ENCODE measurements around the gene CCDC106.

The CCDC106 gene

GRCh38 chr19:55686311-55687050 is 38.5 kb downstream of the CCDC106 start:
- no peak for DNase-seq

DNA sequence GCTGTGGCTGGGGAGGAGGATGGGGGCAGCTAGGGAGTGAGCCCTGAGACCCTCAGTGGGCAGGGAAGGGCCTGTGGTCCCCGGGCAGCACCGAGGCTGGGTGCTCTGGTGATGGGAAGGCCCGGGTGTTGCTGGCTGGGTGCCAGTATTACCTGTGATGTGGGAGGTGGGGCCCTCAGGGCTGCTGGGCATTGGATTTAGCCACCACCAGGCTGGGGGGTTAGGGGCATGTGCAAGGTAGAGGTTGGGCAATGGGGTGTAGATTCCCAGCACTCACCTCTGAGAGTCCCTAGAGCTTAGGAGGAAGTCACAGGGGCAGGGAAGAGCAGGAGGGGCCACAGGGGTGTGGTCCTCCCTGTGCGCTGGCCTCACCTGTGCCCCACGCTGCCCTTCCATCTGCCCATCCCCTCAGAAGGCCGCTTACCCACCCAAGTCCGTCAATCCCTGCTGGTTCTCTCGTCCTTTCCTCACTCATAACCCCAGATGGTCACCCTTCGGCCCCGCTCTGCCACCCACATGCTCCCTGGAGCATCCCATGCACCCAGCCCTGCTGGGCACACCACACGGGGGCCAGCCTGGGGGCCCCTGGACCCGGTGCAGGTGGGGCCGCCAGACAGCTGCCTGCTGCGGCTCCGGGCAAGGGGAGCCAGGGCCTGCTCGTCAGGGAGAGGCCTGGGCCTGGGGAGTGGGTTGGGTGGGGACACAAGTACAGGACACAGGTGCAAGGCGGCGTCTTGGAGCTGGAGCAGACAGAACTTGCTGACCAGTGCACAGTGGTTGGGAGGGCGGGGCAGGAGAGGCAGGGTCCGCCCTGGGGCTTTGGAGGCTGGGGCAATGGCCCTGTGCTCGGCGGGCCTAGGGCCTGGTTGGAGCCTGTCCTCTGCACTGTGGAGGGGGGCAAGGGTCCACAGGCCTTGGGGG is 39.5 kb downstream of the CCDC106 start:
- DNase-seq = no peak

GRCh38 chr19:55688422-55689218 is 40.6 kb downstream of the CCDC106 start:
- no peak for DNase-seq

DNA sequence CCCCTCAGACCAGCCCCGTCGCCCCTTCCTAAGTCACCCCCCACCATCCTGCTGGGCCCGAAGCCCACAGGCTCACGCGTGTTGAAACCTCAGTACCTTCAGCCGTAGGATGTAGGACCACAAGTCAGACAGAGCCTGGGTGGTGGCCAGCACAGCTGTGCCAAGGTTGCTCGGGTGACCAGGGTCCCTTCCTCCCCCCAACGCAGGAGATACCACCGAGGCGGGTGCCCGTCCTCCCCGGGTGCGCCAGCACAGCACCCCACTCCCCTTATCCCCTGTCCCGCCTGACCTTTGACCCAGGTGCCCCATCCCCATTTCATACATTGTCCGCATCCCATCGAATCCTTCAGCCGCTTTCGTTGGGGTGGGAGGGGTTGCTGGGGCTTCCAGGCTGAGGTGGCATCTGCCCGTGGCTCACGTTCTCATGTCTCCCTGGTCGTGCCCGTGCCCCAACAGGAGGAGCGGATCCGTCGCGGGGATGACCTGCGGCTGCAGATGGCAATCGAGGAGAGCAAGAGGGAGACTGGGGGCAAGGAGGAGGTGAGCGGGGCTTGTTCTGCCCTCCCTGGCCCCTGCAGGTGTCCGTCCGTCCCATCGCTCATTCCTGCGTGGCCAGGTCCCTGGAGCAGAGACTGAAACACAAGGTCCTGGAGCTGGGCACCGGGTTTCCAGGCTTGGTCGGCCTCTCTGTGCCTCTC is 41.5 kb downstream of the CCDC106 start:
- no peak for DNase-seq

DNA sequence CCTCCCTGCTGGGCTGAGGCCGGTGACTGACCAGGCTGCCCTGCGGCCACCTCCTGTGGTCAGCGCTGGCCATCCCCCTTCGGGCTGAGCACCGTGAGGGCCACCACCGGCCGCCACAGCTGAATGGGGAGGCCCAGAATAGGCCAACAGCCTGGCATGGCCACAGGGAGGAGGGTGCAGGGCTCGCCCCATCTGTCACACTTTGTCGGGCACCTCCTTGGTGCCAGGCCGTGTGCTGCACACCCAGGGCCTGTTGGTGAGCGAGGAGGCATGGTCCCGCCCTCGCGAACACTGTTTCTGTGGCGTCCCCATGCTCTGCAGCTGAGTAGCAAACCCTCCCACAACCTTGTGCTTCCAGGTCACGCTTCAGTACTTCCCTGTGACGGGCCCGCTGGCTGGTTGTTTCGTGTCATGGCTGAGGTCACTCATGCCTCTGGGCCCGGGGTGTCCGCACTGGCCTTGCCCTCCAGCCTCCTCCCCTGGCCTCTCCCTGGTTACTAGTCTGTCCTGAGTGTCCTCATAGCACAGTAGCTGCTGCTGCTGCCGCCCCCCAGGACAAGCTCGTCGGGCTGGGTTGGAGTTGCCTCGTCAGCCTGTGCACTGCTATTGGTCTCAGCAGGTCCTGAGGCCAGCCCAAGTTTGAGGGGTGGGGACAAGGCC is 42.2 kb downstream of the CCDC106 start:
- DNase-seq = no peak

DNA sequence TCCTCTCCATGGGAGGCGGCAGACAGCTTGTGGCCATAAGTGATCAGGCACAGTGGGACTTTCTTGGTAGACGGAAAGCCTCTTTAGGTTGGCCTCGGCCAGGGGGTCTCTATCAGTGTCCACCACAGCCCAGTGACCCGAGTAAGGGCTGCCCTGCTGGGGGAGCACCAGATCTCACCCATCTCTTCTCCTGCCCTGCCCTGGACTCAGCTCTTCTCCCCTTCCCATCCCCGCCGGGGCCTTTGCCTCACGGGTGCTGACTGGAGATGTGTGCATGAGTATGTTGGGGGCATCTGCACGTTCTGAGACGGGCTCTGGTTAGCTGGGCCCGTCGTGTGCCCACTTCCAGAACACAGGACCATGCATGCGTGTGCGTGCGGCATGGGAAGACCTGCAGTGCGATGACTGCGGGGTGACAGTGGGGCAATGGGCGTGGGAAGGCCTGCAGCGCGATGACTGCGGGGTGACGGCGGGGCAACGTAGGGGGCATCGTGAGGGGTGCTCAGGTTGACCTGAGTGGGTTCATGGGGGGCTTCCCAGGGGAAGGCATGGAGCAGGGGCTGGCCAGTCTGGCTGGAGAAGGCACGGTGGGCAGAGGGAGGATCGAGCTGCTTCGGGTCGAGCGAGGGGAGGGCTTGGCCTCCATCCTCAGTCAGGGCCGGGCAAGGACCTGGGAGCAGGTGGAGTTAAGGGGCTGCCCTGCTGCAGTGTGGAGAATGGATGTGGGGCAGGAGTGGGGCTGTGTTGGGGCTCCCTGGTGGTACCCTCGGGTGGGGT is 42.9 kb downstream of the CCDC106 start:
- DNase-seq = no peak

DNA sequence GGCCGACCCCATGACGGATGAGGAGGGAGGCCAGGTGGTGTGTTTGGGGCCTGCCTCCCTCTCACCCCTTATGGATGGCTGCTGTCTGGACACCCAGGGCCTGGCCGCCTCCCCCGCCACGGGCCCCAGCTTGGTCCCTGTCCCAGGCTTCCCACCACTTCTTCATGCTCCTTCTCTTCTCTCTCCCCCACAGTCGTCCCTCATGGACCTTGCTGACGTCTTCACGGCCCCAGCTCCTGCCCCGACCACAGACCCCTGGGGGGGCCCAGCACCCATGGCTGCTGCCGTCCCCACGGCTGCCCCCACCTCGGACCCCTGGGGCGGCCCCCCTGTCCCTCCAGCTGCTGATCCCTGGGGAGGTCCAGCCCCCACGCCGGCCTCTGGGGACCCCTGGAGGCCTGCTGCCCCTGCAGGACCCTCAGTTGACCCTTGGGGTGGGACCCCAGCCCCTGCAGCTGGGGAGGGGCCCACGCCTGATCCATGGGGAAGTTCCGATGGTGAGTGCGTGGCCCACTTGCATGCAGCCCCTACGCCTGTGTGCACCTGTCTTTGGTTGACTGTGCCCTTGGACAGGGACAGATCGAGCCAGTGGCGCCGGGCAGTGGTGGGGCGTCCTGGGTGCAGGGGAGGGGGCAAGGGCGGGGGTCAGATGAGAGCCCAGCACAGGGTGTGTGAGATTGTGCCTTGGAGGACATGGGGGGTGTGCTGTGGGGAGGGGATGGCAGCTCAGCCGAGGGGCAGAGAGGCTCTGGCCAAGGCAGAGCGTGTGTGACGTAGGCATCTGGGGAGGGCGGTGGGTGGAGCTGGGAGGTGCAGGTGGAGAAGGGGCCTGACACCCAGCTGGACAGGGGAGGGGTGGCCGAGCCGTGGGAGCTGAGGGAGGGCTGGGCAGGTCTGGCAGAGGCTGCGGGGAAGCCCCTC is 43.8 kb downstream of the CCDC106 start:
- DNase-seq = no peak

- no peak for DNase-seq
Measured at GRCh38 chr19:55692681-55693081, 44.7 kb downstream of the CCDC106 start.

DNA sequence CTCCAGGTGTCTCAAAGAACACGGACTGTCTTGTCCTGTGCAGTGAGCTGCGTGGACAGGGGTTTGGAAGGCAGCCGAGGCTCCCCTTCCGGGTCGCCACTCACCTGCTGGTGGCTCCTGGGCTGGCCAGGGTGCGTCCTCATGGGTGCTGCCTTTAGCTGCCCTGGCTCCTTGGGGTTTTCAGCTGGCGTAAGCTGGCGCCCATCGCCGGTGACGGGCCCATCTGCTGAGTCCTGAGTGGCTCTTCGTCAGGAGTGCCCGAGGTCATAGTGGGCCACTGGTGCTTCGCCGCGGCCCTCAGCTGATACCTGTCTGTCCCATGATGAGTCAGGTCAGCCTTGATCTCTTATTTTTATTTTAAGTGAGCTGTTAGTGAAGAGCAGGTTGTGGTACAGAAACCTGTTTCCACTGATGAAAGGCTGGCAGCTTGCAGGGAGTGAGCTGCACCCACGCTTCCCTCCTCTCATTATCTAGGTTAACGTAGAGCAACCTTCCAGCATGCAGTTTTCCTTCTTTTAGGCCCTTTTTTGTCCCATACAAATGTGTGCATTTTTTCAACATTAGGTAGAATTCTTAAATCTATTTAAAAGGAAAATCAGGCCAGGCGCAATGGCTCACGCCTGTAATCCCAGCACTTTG is 45.4 kb downstream of the CCDC106 start:
- DNase-seq = no peak

GRCh38 chr19:55694241-55694655 is 46.2 kb downstream of the CCDC106 start:
- DNase-seq = no peak

- DNase-seq = no peak
Measured at GRCh38 chr19:55694656-55695491, 46.9 kb downstream of the CCDC106 start.

DNA sequence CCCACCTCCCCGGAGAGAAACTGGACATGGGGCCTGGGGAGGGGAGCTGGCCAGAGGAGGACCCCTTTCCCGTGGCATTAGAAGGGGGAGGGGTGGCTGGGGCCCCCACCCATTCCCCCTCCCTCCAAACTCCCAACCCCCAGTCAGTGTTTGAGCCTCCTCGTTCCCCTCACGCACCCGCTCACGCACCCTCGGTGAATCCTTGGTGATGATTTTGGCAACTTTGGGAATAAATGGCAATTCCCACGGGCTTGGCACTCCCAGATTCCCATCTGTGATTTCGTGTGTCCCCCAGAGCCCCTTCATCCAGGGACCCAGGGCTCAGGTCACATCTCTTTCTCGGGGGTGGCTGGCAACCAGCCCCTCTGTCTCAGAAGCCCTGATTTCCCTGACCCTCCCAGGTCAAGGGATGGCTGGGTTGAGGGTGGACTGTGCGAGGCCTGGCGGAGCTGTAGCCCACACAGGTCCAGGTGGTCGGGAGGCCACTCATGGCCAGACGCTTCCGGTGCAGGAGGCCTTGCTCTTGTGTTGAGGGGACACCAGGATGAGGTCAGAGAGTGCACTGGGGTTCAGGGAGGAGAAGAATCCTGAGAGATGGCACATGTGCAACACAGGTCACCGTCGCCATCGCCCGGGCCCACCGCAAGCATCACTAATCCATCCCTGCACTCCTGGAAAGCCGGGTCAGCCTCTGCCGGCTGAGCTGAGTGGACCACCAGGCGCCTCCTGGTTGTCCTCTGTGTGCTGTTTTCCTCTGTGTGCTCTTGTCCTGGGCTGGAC is 47.7 kb downstream of the CCDC106 start:
- DNase-seq = no peak

GRCh38 chr19:55696301-55697068 is 48.5 kb downstream of the CCDC106 start:
- no peak for DNase-seq

- no peak for DNase-seq
Measured at GRCh38 chr19:55697069-55697440, 49.0 kb downstream of the CCDC106 start.

DNA sequence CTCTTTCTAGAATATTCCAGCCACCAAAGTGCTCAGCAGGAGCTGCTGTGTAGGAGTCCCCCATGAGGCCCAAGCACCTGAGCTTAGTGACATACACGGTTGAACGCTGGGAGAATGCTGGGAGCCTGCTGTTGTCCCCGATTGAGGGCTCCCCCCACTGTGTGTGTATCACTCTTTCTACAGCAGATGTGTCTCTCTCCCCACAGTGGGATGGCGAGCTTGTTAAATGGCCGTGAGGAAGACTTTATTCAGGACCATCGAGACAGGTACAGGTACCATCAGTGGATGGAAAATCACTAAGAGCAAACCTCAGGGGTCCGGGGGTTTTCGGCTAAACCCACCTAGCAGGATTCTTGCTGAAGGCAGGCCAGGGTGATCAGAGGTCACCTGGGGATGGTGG is 49.7 kb downstream of the CCDC106 start:
- no peak for DNase-seq

- DNase-seq = no peak
Measured at GRCh38 chr19:55698256-55698655, 50.2 kb downstream of the CCDC106 start.

GRCh38 chr19:55699221-55699620 is 51.2 kb downstream of the CCDC106 start:
- no peak for DNase-seq

Measured in NCI-H2081 treated with DMSO at 0.1 percent for 48 hours (cell line).